Measurements from ENCODE around the gene DENND11.

Gene DENND11

GRCh38 chr7:141706239-141707064 lies 4.5 kb upstream of the DENND11 start:
- Histone ChIP-seq H3K4me3 (ENCODE audit: low read length) (no peak overlapping the region), H3K56ac (ENCODE audit: low read length) (no peak overlapping the region), H3K9ac (ENCODE audit: low read length) (no peak overlapping the region), H3K27ac (ENCODE audit: low read depth, low read length) (no peak overlapping the region), H3K4me1 (ENCODE audit: control insufficient read depth, low read depth, low read length) (no peaks in the 10 kb centered on the region), H3K4me2 (ENCODE audit: low read length) (no peak overlapping the region), H2BK5ac (ENCODE audit: low read length) (no peak overlapping the region), H2AK5ac (ENCODE audit: low read length) (no peak overlapping the region), H4K8ac (ENCODE audit: low read depth, low read length) (no peak overlapping the region), H2BK120ac (ENCODE audit: low read depth, low read length) (no peak overlapping the region), H3K79me2 (ENCODE audit: control insufficient read depth, insufficient read depth, low read length) (no peaks in the 10 kb centered on the region), H4K5ac (ENCODE audit: low read length) (no peak overlapping the region), H3K23ac (ENCODE audit: low read length) (no peak overlapping the region), H3K36me3 (ENCODE audit: control insufficient read depth, insufficient read depth, low read length) (no peaks in the 10 kb centered on the region), H3K4ac (ENCODE audit: low read depth, low read length) (no peak overlapping the region), H2BK15ac (replicated peaks; ENCODE audit: low read depth) (no peak overlapping the region), H3K27me3 (ENCODE audit: insufficient read depth, low read length, poor library complexity) (no peaks in the 10 kb centered on the region), H3K79me1 (ENCODE audit: low read length) (no peaks in the 10 kb centered on the region), H3K18ac (ENCODE audit: low read length) (no peak overlapping the region)
- DNase-seq: no peak
- no CpG with 5 or more reads among the region's 1 CpG for WGBS (ENCODE audit: extremely low coverage, insufficient coverage, low lambda C conversion rate)

- H3K79me2 ChIP-seq (ENCODE audit: control insufficient read depth, insufficient read depth, low read length): peaks cover under 1% of the 10 kb centered on the region
- peaks cover 3% of the 10 kb centered on the region for H3K4me1 ChIP-seq (ENCODE audit: control insufficient read depth, low read depth, low read length)
- no peak overlapping the region for H2BK15ac ChIP-seq (replicated peaks; ENCODE audit: low read depth)
- no peak overlapping the region for H4K8ac ChIP-seq (ENCODE audit: low read depth, low read length)
- no peak overlapping the region for H3K56ac ChIP-seq (ENCODE audit: low read length)
- no peak overlapping the region for H3K18ac ChIP-seq (ENCODE audit: low read length)
- no CpG with 5 or more reads among the region's 5 CpGs for WGBS (ENCODE audit: extremely low coverage, insufficient coverage, low lambda C conversion rate)
- H3K23ac ChIP-seq (ENCODE audit: low read length): no peak overlapping the region
- H2BK5ac ChIP-seq (ENCODE audit: low read length): no peak overlapping the region
- H2BK120ac ChIP-seq (ENCODE audit: low read depth, low read length): no peak overlapping the region
- no peak overlapping the region for H3K4me3 ChIP-seq (ENCODE audit: low read length)
- no peak overlapping the region for H3K27ac ChIP-seq (ENCODE audit: low read depth, low read length)
- no peak overlapping the region for H3K4me2 ChIP-seq (ENCODE audit: low read length)
- H3K36me3 ChIP-seq (ENCODE audit: control insufficient read depth, insufficient read depth, low read length): no peaks in the 10 kb centered on the region
- no peaks in the 10 kb centered on the region for H3K27me3 ChIP-seq (ENCODE audit: insufficient read depth, low read length, poor library complexity)
- no peak for DNase-seq
- H3K4ac ChIP-seq (ENCODE audit: low read depth, low read length): no peak overlapping the region
- no peak overlapping the region for H3K9ac ChIP-seq (ENCODE audit: low read length)
- peaks cover 3% of the 10 kb centered on the region for H3K79me1 ChIP-seq (ENCODE audit: low read length)
- H4K5ac ChIP-seq (ENCODE audit: low read length): no peak overlapping the region
- no peak overlapping the region for H2AK5ac ChIP-seq (ENCODE audit: low read length)
Measured at GRCh38 chr7:141704741-141705140, 2.8 kb upstream of the DENND11 start.

- DNase-seq: no peak
- Histone ChIP-seq H3K56ac (ENCODE audit: low read length) (no peak overlapping the region), H3K4me3 (ENCODE audit: low read length) (no peak overlapping the region), H3K4me1 (ENCODE audit: control insufficient read depth, low read depth, low read length) (peaks cover 3% of the 10 kb centered on the region), H3K4ac (ENCODE audit: low read depth, low read length) (no peak overlapping the region), H2BK5ac (ENCODE audit: low read length) (no peak overlapping the region), H2AK5ac (ENCODE audit: low read length) (no peak overlapping the region), H3K79me2 (ENCODE audit: control insufficient read depth, insufficient read depth, low read length) (peaks cover 2% of the 10 kb centered on the region), H3K27ac (ENCODE audit: low read depth, low read length) (no peak overlapping the region), H4K8ac (ENCODE audit: low read depth, low read length) (no peak overlapping the region), H3K18ac (ENCODE audit: low read length) (no peak overlapping the region), H3K23ac (ENCODE audit: low read length) (no peak overlapping the region), H3K79me1 (ENCODE audit: low read length) (peaks cover 3% of the 10 kb centered on the region), H2BK15ac (replicated peaks; ENCODE audit: low read depth) (no peak overlapping the region), H3K36me3 (ENCODE audit: control insufficient read depth, insufficient read depth, low read length) (no peaks in the 10 kb centered on the region), H3K4me2 (ENCODE audit: low read length) (no peak overlapping the region), H3K9ac (ENCODE audit: low read length) (no peak overlapping the region), H4K5ac (ENCODE audit: low read length) (no peak overlapping the region), H2BK120ac (ENCODE audit: low read depth, low read length) (no peak overlapping the region), H3K27me3 (ENCODE audit: insufficient read depth, low read length, poor library complexity) (no peaks in the 10 kb centered on the region)
- WGBS (ENCODE audit: extremely low coverage, insufficient coverage, low lambda C conversion rate): no CpG with 5 or more reads among the region's 3 CpGs
Measured at GRCh38 chr7:141704112-141704511, 2.1 kb upstream of the DENND11 start.

DNA sequence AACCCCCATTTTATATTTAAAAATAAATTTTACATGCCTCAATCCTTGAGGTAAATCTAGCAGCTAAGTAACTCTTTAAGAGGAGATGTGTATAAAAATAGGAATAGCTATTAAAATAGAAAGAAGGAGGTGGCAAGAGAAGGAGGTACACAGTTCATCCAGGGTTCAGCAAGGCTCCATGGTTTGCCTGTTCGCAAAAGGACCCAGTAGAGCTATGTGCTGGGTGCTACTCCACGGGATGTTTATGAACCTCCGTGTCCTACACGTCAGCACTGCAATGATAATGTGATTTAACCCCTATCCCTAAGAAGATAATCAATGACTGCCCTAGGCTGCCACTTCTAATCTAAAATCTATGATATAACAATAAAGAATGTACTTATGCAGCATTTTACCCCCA lies 926 bp upstream of the DENND11 start:
- no peak overlapping the region for H3K4ac ChIP-seq (ENCODE audit: low read depth, low read length)
- H3K27me3 ChIP-seq (ENCODE audit: insufficient read depth, low read length, poor library complexity): no peaks in the 10 kb centered on the region
- H3K79me2 ChIP-seq (ENCODE audit: control insufficient read depth, insufficient read depth, low read length): peaks cover 3% of the 10 kb centered on the region
- H3K23ac ChIP-seq (ENCODE audit: low read length): no peak overlapping the region
- H4K5ac ChIP-seq (ENCODE audit: low read length): no peak overlapping the region
- H3K79me1 ChIP-seq (ENCODE audit: low read length): peaks cover 3% of the 10 kb centered on the region
- H3K56ac ChIP-seq (ENCODE audit: low read length): no peak overlapping the region
- no peak overlapping the region for H4K8ac ChIP-seq (ENCODE audit: low read depth, low read length)
- H3K27ac ChIP-seq (ENCODE audit: low read depth, low read length): no peak overlapping the region
- H3K9ac ChIP-seq (ENCODE audit: low read length): no peak overlapping the region
- no CpG with 5 or more reads among the region's 4 CpGs for WGBS (ENCODE audit: extremely low coverage, insufficient coverage, low lambda C conversion rate)
- no peak overlapping the region for H3K4me2 ChIP-seq (ENCODE audit: low read length)
- H3K4me3 ChIP-seq (ENCODE audit: low read length): no peak overlapping the region
- no peak for DNase-seq
- no peak overlapping the region for H2BK15ac ChIP-seq (replicated peaks; ENCODE audit: low read depth)
- no peak overlapping the region for H3K18ac ChIP-seq (ENCODE audit: low read length)
- no peak overlapping the region for H2BK120ac ChIP-seq (ENCODE audit: low read depth, low read length)
- H2AK5ac ChIP-seq (ENCODE audit: low read length): no peak overlapping the region
- H3K4me1 ChIP-seq (ENCODE audit: control insufficient read depth, low read depth, low read length): peaks cover 4% of the 10 kb centered on the region
- no peaks in the 10 kb centered on the region for H3K36me3 ChIP-seq (ENCODE audit: control insufficient read depth, insufficient read depth, low read length)
- no peak overlapping the region for H2BK5ac ChIP-seq (ENCODE audit: low read length)

DNA sequence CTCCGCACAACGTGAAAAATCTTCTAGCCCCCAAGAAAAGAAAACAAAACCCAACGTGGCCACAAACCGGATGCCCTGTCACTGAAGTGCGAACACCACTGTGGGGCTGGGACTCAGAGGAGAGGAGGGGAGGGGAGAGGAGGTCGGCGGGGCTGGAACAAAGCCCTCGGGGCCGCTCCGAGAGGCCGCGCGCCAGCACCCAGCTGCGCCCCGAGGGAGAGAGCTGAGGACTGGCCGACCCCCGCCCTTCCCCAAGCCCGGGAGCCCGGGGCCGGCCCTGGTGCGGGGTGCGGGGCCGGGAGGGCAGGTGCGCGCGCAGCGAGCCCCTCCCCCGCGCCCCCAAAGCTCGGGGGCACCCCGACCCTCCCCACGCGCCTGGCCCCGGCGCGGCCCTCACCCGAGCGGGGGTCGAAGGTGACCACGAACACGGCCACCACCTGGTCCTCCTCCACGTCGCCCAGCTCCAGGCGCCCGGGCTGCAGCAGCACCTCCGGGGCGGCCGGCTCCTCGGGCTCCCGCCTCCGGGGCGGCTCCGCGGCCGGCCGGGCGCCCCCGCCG lies 398 bp downstream of the DENND11 start:
- Histone ChIP-seq H2BK15ac (replicated peaks; ENCODE audit: low read depth) (no peak overlapping the region), H2BK5ac (ENCODE audit: low read length) (no peak overlapping the region), H2BK120ac (ENCODE audit: low read depth, low read length) (peak overlapping the region; percentile 97), H3K18ac (ENCODE audit: low read length) (peak overlapping the region; percentile 99), H3K4me3 (ENCODE audit: low read length) (peak overlapping the region; percentile 47), H3K36me3 (ENCODE audit: control insufficient read depth, insufficient read depth, low read length) (no peaks in the 10 kb centered on the region), H3K79me1 (ENCODE audit: low read length) (peaks cover 7% of the 10 kb centered on the region), H3K27me3 (ENCODE audit: insufficient read depth, low read length, poor library complexity) (no peaks in the 10 kb centered on the region), H2AK5ac (ENCODE audit: low read length) (no peak overlapping the region), H3K4me1 (ENCODE audit: control insufficient read depth, low read depth, low read length) (peaks cover 8% of the 10 kb centered on the region), H3K9ac (ENCODE audit: low read length) (peak overlapping the region; percentile 69), H3K27ac (ENCODE audit: low read depth, low read length) (peak overlapping the region; percentile 74), H3K4me2 (ENCODE audit: low read length) (peak overlapping the region; percentile 29), H3K23ac (ENCODE audit: low read length) (no peak overlapping the region), H3K56ac (ENCODE audit: low read length) (peak overlapping the region; percentile 86), H4K5ac (ENCODE audit: low read length) (no peak overlapping the region), H4K8ac (ENCODE audit: low read depth, low read length) (no peak overlapping the region), H3K79me2 (ENCODE audit: control insufficient read depth, insufficient read depth, low read length) (peaks cover 10% of the 10 kb centered on the region), H3K4ac (ENCODE audit: low read depth, low read length) (peak overlapping the region; percentile 62)
- DNase-seq: peak; percentile 76
- no CpG with 5 or more reads among the region's 59 CpGs for WGBS (ENCODE audit: extremely low coverage, insufficient coverage, low lambda C conversion rate)
